Tibial artery (tissue), 4 donors: ENCODE data around the gene TAF5L.

ENCODE experiments used
- DNase-seq, 2 donors: peaks; one replicate each; pipeline ENCODE4 v3.0.0-alpha.2; 2019
- H3K27ac ChIP-seq, 2 donors: fragments of 200-600 bp; sonication (generic) in 1 of 2; 1 replicate in 1 of 2; 2 replicates in 1 of 2; pipeline ENCODE4 v1.5.1; 2018 to 2019; ENCODE audit warnings: mild to moderate bottlenecking in 1 of 2
- H3K27me3 ChIP-seq, 2 donors: fragments of 200-600 bp; sonication (generic) in 1 of 2; one replicate each; pipeline versions ENCODE4 v1.5.1 to v1.6.0; 2016 to 2019
- H3K36me3 ChIP-seq, 3 donors: fragments of 200-600 bp; sonication (generic) in 2 of 3; one replicate each; pipeline ENCODE4 v1.5.1; 2016 to 2019; ENCODE audit warnings: mild to moderate bottlenecking in 2 of 3
- H3K4me1 ChIP-seq, 4 donors: fragments of 200-600 bp; sonication (generic) in 2 of 4; 1 replicate in 3 of 4; 2 replicates in 1 of 4; pipeline ENCODE4 v1.5.1; 2016 to 2019
- H3K4me3 ChIP-seq, 2 donors: fragments of 200-600 bp; sonication (generic) in 1 of 2; 1 replicate in 1 of 2; 2 replicates in 1 of 2; pipeline ENCODE4 v1.5.1; 2018 to 2019; ENCODE audit warnings: mild to moderate bottlenecking in 2 of 2
- H3K9me3 ChIP-seq, 3 donors: fragments of 200-600 bp; sonication (generic) in 1 of 3; one replicate each; pipeline ENCODE4 v1.5.1; 2016 to 2019
- CTCF ChIP-seq, 2 experiments: fragments of 200-600 bp in 1 of 2; fragments of 450-650 bp in 1 of 2; IDR thresholded peaks; one replicate each; pipeline ENCODE4 v1.5.1; 2017 to 2019; ENCODE audit warnings: antibody characterized with exemption in 2 of 2, mild to moderate bottlenecking in 1 of 2, moderate library complexity in 1 of 2
- intact Hi-C: fragments of 100-400 bp; cut with DNase I; formaldehyde crosslinking; loops from one replicate; pipeline ENCODE4 v1.15.0; 2023; ENCODE audit warnings: low total_unique reads

Gene TAF5L

GRCh38 chr1:229661022-229661877, 35.3 kb upstream of the TAF5L start:
- no peak overlapping the region for H3K27ac ChIP-seq
- peak; percentile 83 to 88 for DNase-seq
- H3K4me1 ChIP-seq = no peaks in the 10 kb centered on the region
- peaks cover 8 to 27% (median 12%) of the 10 kb centered on the region in 3 donors for H3K36me3 ChIP-seq
- H3K4me3 ChIP-seq = no peak overlapping the region
- no peaks in the 10 kb centered on the region for H3K9me3 ChIP-seq
- intact Hi-C loops = loop anchor here (2.0 to 10.0 kb wide), 2 partner anchors 414 to 650 kb away; no protein-coding TSS in a partner anchor
- TF ChIP-seq CTCF (IDR thresholded peaks at IDR 0.05) = peak; percentile 92 to 95
- no peaks in the 10 kb centered on the region for H3K27me3 ChIP-seq

GRCh38 chr1:229657993-229658755, 32.3 kb upstream of the TAF5L start:
- no peaks in the 10 kb centered on the region for H3K9me3 ChIP-seq
- intact Hi-C loops = no loop called here
- no peak overlapping the region for H3K4me3 ChIP-seq
- no peak for DNase-seq
- H3K27me3 ChIP-seq = no peaks in the 10 kb centered on the region
- no peak overlapping the region for H3K27ac ChIP-seq
- H3K4me1 ChIP-seq = no peaks in the 10 kb centered on the region
- TF ChIP-seq CTCF (IDR thresholded peaks at IDR 0.05) = no peak
- peaks cover 12 to 55% (median 27%) of the 10 kb centered on the region in 3 donors for H3K36me3 ChIP-seq

- Histone ChIP-seq H3K36me3 (peaks cover 23 to 78% (median 40%) of the 10 kb centered on the region in 3 donors), H3K4me3 (no peak overlapping the region), H3K4me1 (no peaks in the 10 kb centered on the region), H3K27ac (no peak overlapping the region), H3K27me3 (no peaks in the 10 kb centered on the region), H3K9me3 (no peaks in the 10 kb centered on the region)
- DNase-seq = no peak
- TF ChIP-seq CTCF (IDR thresholded peaks at IDR 0.05) = no peak
- intact Hi-C loops = no loop called here
These were observed 29.9 kb upstream of the TAF5L start for GRCh38 chr1:229655781-229656180.

- no peak overlapping the region for H3K27ac ChIP-seq
- no peaks in the 10 kb centered on the region for H3K27me3 ChIP-seq
- DNase-seq = no peak
- TF ChIP-seq CTCF (IDR thresholded peaks at IDR 0.05) = no peak
- intact Hi-C loops = no loop called here
- no peaks in the 10 kb centered on the region for H3K4me1 ChIP-seq
- H3K4me3 ChIP-seq = no peak overlapping the region
- H3K36me3 ChIP-seq = peaks cover 30 to 85% (median 55%) of the 10 kb centered on the region in 3 donors
- H3K9me3 ChIP-seq = no peaks in the 10 kb centered on the region
These were observed 27.5 kb upstream of the TAF5L start for GRCh38 chr1:229653420-229653819.

- intact Hi-C loops = no loop called here
- no peaks in the 10 kb centered on the region for H3K4me1 ChIP-seq
- DNase-seq = no peak
- H3K27me3 ChIP-seq = no peaks in the 10 kb centered on the region
- no peak overlapping the region for H3K27ac ChIP-seq
- H3K9me3 ChIP-seq = no peaks in the 10 kb centered on the region
- peaks cover 41 to 94% (median 72%) of the 10 kb centered on the region in 3 donors for H3K36me3 ChIP-seq
- H3K4me3 ChIP-seq = no peak overlapping the region
- no peak for TF ChIP-seq CTCF (IDR thresholded peaks at IDR 0.05)
These were observed 25.6 kb upstream of the TAF5L start for GRCh38 chr1:229651546-229651945.
